NCI-H2081 (cell line): Measurements from ENCODE around the gene HOXB6.
A peak's percentile ranks its signal among the peaks of the same experiment; 100 is the strongest.

Source experiments
- DNase-seq, 2 experiments: peaks; one replicate each; lab custom pipeline; 2025; lab: John Stamatoyannopoulos, UW

Gene HOXB6

DNA sequence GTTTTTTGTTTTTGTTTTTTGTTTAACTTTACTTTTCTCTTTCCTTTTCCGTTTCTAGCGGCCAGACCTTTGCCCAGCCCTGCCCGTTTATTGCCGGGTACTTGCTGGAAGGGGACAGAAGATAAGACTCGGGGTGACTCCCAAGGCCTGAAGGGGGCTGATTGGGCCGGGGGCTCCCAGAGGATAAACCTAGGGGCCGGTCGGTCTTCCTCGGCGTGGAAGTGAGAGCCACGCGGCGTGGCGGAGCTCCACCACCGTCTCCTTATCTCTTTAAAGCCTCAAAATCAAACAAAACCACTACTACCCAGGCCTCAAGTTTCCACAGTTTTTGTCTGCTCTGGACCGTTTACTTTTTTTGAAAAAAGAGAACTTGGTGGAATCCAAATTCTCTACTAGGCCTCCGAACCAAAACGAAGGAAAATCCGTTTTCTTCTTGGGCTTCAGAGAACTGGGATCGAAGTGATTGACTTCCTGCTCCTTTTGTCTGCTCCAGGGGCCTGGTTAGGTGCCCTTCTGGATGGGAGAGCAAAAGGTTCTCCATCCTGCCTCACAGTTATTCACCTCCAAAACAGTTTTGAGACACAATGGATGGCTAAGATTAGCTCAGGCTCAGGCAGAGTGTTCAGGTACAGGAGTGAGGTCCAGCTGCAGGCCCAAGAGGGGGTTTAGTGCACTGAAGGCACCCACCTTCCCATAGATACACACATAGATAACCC lies 29.9 kb upstream of the HOXB6 start:
- DNase-seq = no peak

DNA sequence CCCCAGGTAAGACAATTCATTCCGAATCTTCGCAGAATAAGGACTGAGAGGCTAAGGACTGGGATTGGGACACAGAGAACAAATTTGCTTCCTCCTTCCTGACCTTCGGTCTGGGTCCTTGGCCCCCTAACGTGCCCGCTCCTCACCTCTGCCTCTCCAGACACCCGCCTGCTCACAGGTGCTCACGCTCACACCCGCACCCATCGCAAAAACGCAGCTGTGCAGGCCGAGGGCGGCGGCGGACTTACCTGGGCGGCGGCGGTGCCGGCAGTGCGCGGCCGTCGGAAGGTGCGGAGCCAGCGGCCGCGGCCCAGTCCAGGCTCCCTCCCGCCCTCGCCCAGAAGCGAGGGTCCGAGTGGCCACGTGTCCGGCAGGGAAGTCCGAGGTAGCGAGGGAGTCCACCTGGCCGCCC lies 28.5 kb upstream of the HOXB6 start:
- DNase-seq = no peak

DNA sequence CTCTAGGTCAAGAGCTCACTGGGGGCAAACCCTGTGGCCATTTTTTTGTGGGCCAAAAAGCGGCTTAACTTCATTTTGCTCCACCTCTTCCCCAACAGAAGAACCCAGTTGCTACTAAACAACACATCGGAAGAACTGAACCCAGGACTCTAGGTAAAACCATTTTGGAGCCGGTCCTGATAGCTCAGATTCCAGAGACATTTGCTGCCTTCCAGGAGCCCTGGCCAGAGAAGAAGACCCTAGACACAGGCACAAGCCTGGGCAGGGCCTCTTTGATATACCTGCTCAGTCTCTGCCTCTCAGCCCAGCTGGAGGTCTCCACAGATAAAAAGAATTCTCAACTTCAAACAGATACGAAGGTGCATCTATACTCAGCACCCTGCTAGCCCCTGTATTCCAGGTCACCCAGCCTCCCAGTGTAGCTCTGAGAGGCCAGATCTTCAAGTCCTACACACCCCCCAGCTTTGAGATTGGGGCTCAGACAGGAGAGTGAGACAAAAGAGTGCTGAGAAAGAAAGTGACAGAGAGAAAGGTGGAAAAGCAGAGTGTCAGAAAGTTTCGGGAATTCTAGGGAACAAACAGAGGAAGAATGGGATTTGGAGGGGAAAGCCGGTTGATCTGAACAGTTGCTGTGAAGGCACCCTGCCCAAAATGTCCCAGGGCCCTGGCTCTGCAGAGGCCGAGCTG lies 27.9 kb upstream of the HOXB6 start:
- no peak for DNase-seq

- no peak for DNase-seq
Observed at GRCh38 chr17:48631693-48632578, 27.1 kb upstream of the HOXB6 start.

- DNase-seq = no peak
Observed at GRCh38 chr17:48630925-48631692, 26.3 kb upstream of the HOXB6 start.

GRCh38 chr17:48630009-48630924 lies 25.5 kb upstream of the HOXB6 start:
- DNase-seq = no peak

- DNase-seq = no peak
Observed at GRCh38 chr17:48629411-48629759, 24.6 kb upstream of the HOXB6 start.

DNA sequence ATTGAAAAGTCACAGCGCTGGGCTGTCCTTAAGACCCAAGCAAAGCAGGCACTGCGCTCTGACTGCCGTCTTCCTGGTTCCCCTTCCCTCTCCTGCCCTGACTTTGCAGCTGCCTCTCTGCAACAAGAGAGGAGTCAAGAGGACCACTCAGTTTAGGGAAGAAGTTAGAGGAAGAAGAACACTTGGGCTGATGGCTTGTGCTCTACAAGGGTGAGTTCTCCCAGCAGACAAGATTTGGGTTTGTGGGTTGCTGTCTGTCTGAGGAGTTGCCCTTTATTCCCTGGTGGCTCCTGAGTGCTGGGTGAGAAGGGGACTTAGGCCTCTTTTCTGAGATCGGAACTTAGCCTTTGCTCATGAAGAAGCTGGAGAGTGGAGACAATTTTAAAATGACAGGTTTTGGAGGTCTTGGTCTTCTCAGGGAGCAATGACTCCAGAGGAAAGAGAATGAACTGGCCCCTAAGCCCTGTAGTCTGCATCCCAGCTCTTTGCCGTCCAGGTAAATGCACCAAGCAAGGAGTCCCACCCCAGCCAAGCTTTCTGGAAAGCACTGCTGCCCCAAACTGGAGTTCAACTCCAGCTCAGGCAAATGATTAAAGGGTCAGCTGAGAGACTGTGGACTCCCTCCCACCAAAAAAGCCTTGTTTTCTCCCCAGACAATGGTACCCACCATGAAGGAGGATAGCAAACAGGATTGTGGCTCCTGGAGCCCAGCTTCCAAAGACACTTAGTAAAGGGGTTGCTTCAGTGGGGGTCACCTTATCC lies 24.0 kb upstream of the HOXB6 start:
- no peak for DNase-seq

GRCh38 chr17:48627623-48628521 lies 23.1 kb upstream of the HOXB6 start:
- DNase-seq = no peak

DNA sequence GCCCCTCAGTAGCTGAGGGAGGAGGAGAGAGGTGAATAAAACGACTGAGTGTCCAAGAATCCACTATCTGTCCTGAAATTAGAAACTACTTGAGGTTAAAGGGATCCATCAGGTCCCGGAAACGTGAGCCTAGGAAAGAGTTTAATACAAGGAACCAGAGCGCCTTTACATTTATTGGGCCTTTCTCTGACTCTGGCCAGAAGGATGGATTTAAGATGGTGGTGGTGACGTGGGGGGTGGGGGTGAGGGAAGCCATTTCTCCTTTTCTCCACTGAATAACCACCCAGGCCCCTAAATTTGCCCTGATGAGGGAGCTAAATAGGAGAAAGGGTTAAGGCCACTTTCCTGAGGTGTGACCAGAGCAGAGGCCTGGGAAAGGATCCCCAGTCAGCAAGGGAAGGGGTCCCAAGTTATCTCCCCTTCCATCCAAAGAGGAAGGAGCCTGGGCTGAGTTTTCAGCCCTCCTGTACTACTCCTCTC lies 22.4 kb upstream of the HOXB6 start:
- DNase-seq = no peak

GRCh38 chr17:48626245-48627117 lies 21.7 kb upstream of the HOXB6 start, which contains the start of gene HOXB9:
Gene HOXB9 (minus strand): TSS chr17:48626358. CDS start chr17:48626269, 89 bp downstream.
- peak; percentile 54 to 65 for DNase-seq

GRCh38 chr17:48625495-48626244 lies 20.9 kb upstream of the HOXB6 start:
- DNase-seq = peak; percentile 56 to 75

DNA sequence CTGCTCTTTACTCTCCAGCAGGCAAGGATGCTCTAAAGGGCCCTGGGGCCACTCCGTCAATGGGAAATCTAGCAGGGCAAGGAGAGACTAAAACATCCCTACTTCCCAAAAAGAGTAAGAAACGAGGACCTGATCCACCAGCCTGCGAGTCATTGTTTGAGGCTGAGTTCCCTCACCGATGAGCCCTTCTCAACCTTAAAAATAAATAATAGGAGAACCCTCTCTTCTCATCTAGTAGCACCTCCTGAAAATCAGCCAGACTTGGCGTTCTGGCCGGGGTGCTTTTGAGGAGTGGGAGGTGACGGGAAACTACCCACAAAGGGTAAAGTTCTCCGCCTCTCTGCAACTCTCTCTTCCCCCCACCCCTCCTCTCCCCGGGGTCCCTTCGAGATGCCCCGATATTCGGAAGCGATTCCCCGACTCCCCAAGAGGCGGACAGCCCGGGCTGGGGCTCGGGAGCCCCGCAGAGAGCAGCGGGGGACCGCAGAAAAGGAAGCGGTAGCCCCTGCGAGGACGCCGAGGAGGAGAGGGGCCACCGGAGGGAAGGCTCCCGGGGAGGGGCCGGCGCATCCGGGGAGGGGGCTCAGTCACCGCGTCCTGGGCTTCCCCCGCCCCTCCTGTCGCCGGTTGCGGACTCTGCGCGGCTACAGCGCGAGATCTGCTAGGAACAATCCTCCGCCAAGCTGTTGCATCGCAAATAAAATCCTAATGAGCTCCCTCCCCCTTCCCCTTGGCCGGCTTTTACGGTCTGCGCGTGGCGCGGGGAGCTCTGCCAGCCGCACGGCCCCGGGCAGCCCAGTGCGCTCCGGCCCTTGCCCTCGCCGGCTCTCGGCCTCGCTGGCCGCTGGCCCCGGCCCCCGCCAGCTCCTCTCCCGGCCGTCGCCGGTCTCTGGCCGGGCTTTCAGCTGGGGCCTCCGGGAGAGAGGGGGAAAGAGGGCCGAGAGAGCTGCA lies 20.0 kb upstream of the HOXB6 start:
- DNase-seq = peak; percentile 52 to 59

DNA sequence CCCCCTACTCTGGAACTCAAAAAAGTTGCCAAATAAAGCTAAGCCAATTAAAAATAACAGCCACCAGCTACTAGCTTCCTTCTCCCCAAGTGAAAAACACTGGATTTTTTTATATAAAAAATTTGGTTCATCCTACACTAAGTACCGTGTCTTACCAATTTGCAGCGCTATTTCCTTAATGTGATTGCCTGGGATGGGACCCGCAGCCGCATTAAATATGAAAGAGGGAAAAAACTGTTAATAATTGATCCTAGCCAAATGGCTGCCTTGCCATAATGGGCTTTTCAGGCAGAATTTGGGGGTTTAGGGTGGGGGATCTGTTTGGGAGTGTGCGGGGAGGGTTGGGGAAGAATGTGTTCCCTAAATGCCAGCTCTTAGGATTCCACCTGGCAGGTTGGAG lies 19.3 kb upstream of the HOXB6 start:
- no peak for DNase-seq

DNA sequence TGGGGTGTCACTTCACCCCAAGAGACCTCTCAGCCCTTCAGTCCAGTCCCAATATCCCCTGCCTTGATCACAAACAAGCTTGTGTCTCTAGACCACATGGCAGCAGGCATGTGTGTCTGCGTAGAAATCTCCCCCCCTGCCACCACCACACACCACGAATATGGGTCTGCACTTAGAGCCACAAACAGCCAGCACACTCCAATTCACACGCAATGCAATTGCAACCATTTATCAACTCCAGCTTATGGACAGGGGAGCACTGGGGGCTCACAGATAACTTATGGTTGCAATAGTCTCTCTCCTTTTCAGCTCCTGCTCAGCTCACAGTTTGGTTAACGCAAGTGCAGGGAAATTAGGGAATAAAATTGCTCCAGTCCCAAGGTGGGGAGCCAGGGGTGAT lies 18.8 kb upstream of the HOXB6 start:
- DNase-seq = no peak

DNA sequence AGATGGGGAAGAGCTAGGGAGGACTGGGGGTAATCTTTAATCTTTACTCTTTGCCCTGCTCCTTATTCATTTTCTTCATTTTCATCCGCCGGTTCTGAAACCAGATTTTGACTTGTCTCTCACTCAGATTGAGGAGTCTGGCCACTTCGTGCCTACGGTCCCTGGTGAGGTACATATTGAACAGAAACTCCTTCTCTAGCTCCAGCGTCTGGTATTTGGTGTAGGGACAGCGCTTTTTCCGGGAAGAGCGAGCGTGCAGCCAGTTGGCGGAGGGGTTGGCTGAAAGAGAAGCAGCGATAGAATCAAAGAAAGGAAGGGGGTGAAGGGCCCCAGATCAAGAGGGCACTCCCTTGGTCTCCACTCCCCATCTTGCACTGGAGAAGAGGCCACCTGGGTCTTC lies 18.1 kb upstream of the HOXB6 start:
- no peak for DNase-seq
